H1 (cell line): ENCODE measurements around the gene POLDIP3. TPM values are rescaled to one million over a fixed set of nuclear protein-coding genes. Genes with fewer than 3 reads are reported as not detected.
"Not testable (repeated sequence)": the region's sequence is repeated elsewhere in the genome, so short reads cannot be mapped to it uniquely, and the experiment has no call there.

Source experiments
- CTCF ChIA-PET: fragments of 300-600 bp; sonication (Branson Sonifier 250); formaldehyde crosslinking; loops from one replicate; lab custom pipeline; 2021; ENCODE audit not compliant: partially characterized antibody; lab: Charles Lee
- POLR2A ChIA-PET: fragments of 300-600 bp; sonication (Branson Sonifier 250); formaldehyde crosslinking; loops from one replicate; lab custom pipeline; 2021; ENCODE audit warnings: inconsistent platforms; ENCODE audit not compliant: partially characterized antibody; lab: Charles Lee
- DNase-seq, 2 experiments: peaks; one replicate each; pipeline versions ENCODE4 v3.0.0 to v3.0.0-alpha.2; 2010 to 2022; ENCODE audit warnings: low spot score in 2 of 2, low read depth in 1 of 2, mixed read lengths in 1 of 2
- FAIRE-seq: peaks from 2 replicates; lab custom pipeline; 2011; peaks lifted over from hg19 to GRCh38; lab: Jason Lieb, UNC
- H2AFZ ChIP-seq: 2 replicates; pipeline ENCODE4 v1.8.1; 2012; ENCODE audit warnings: low read length, inconsistent platforms
- H2AK5ac ChIP-seq: 2 replicates; pipeline ENCODE4 v1.6.1; 2013; ENCODE audit warnings: low read depth, low read length
- H2BK120ac ChIP-seq: replicated peaks from 2 replicates; pipeline ENCODE3; 2013; ENCODE audit warnings: low read depth, low read length, inconsistent platforms
- H2BK12ac ChIP-seq: 2 replicates; pipeline ENCODE4 v1.6.1; 2013; ENCODE audit warnings: low read depth, low read length
- H2BK15ac ChIP-seq: 2 replicates; pipeline ENCODE4 v1.6.1; 2013; ENCODE audit warnings: low read length
- H2BK20ac ChIP-seq: 2 replicates; pipeline ENCODE4 v1.6.1; 2013; ENCODE audit warnings: low read length
- H2BK5ac ChIP-seq: 2 replicates; pipeline ENCODE4 v1.6.1; 2013; ENCODE audit warnings: low read depth, low read length
- H3K14ac ChIP-seq: 2 replicates; pipeline ENCODE4 v1.6.1; 2013; ENCODE audit warnings: inconsistent platforms; ENCODE audit not compliant: insufficient read length
- H3K18ac ChIP-seq: 2 replicates; pipeline ENCODE4 v1.6.1; 2013; ENCODE audit warnings: low read length; ENCODE audit errors: extremely low read depth
- H3K23ac ChIP-seq: 2 replicates; pipeline ENCODE4 v1.6.1; 2013; ENCODE audit warnings: inconsistent platforms; ENCODE audit not compliant: insufficient read length
- H3K23me2 ChIP-seq: 2 replicates; pipeline ENCODE4 v1.6.1; 2013; ENCODE audit warnings: low read depth, low read length
- H3K27ac ChIP-seq: 2 replicates; pipeline ENCODE4 v1.6.1; 2011; ENCODE audit warnings: low read depth, low read length, inconsistent platforms
- H3K27me3 ChIP-seq, 4 experiments: replicated peaks in 1 of 4; 1 replicate in 1 of 4; 2 replicates in 3 of 4; pipeline versions ENCODE4 v1.6.1 to v1.8.1; 2011 to 2013; ENCODE audit warnings: low read length in 3 of 4, mild to moderate bottlenecking in 3 of 4, inconsistent platforms in 2 of 4, mixed read lengths in 2 of 4, moderate library complexity in 1 of 4; ENCODE audit not compliant: control insufficient read depth in 3 of 4, insufficient read depth in 3 of 4; ENCODE audit errors: extremely low read depth in 1 of 4
- H3K36me3 ChIP-seq, 4 experiments: 2 replicates each; pipeline versions ENCODE4 v1.6.1 to v1.8.1; 2011 to 2013; ENCODE audit warnings: mild to moderate bottlenecking in 4 of 4, low read length in 3 of 4, moderate library complexity in 2 of 4, control low read depth in 1 of 4, inconsistent platforms in 1 of 4; ENCODE audit not compliant: insufficient read depth in 4 of 4, control insufficient read depth in 2 of 4
- H3K4ac ChIP-seq: replicated peaks from 2 replicates; pipeline ENCODE3; 2013; ENCODE audit warnings: low read length, low read depth, mixed read lengths, inconsistent platforms; ENCODE audit not compliant: insufficient read length
- H3K4me1 ChIP-seq, 4 experiments: replicated peaks in 1 of 4; 1 replicate in 1 of 4; 2 replicates in 3 of 4; pipeline versions ENCODE4 v1.6.1 to v1.8.1; 2011 to 2013; ENCODE audit warnings: low read length in 3 of 4, inconsistent platforms in 2 of 4, mixed read lengths in 1 of 4; ENCODE audit not compliant: insufficient read depth in 4 of 4, control insufficient read depth in 3 of 4
- H3K4me2 ChIP-seq, 2 experiments: 2 replicates each; pipeline versions ENCODE4 v1.6.1 to v1.8.1; 2011 to 2013; ENCODE audit warnings: low read depth in 2 of 2, low read length in 2 of 2, control low read depth in 1 of 2, inconsistent platforms in 1 of 2, mild to moderate bottlenecking in 1 of 2; ENCODE audit not compliant: insufficient read depth in 1 of 2
- H3K4me3 ChIP-seq, 4 experiments: fragments of 200-600, 300-600 bp in 1 of 4; sonication (generic), shearing (Covaris generic), sonication (Bioruptor Twin) in 1 of 4; 2 replicates each; pipeline versions ENCODE4 v1.5.1 to v1.8.1; 2011 to 2016; ENCODE audit warnings: low read length in 4 of 4, low read depth in 3 of 4, control low read depth in 2 of 4, inconsistent platforms in 2 of 4, mild to moderate bottlenecking in 2 of 4, mixed read lengths in 1 of 4, moderate library complexity in 1 of 4; ENCODE audit not compliant: insufficient read depth in 2 of 4; ENCODE audit errors: extremely low read depth in 1 of 4
- H3K56ac ChIP-seq: replicated peaks from 2 replicates; pipeline ENCODE3; 2013; ENCODE audit warnings: low read depth, mild to moderate bottlenecking, mixed read lengths, low read length, inconsistent platforms; ENCODE audit not compliant: insufficient read length
- H3K79me1 ChIP-seq: 2 replicates; pipeline ENCODE4 v1.6.1; 2013; ENCODE audit warnings: low read depth, low read length, control low read depth
- H3K79me2 ChIP-seq, 2 experiments: 2 replicates each; pipeline versions ENCODE4 v1.6.1 to v1.8.1; 2012 to 2013; ENCODE audit warnings: low read length in 2 of 2, mild to moderate bottlenecking in 2 of 2, inconsistent platforms in 1 of 2; ENCODE audit not compliant: insufficient read depth in 2 of 2, control insufficient read depth in 1 of 2
- H3K9ac ChIP-seq, 4 experiments: replicated peaks in 1 of 4; 1 replicate in 1 of 4; 2 replicates in 3 of 4; pipeline versions ENCODE4 v1.6.1 to v1.8.1; 2011 to 2013; ENCODE audit warnings: low read depth in 3 of 4, low read length in 3 of 4, control low read depth in 2 of 4, mild to moderate bottlenecking in 2 of 4, moderate library complexity in 2 of 4, inconsistent platforms in 1 of 4; ENCODE audit errors: extremely low read depth in 1 of 4
- H3K9me3 ChIP-seq, 2 experiments: 2 replicates each; pipeline versions ENCODE4 v1.6.1 to v1.8.1; 2012 to 2013; ENCODE audit warnings: mild to moderate bottlenecking in 2 of 2, moderate library complexity in 2 of 2, control low read depth in 1 of 2, inconsistent platforms in 1 of 2, low read depth in 1 of 2, low read length in 1 of 2, mixed read lengths in 1 of 2; ENCODE audit not compliant: insufficient read depth in 2 of 2
- H4K20me1 ChIP-seq, 2 experiments: replicated peaks in 1 of 2; 2 replicates each; pipeline versions ENCODE3 to v1.8.1; 2011 to 2013; ENCODE audit warnings: inconsistent platforms in 2 of 2, low read length in 2 of 2, mild to moderate bottlenecking in 1 of 2; ENCODE audit not compliant: insufficient read depth in 2 of 2, control insufficient read depth in 1 of 2
- H4K5ac ChIP-seq: 2 replicates; pipeline ENCODE4 v1.6.1; 2013; ENCODE audit warnings: low read length, low read depth, mixed read lengths, inconsistent platforms; ENCODE audit not compliant: insufficient read length
- H4K8ac ChIP-seq: 2 replicates; pipeline ENCODE4 v1.8.0; 2013; ENCODE audit warnings: mild to moderate bottlenecking, moderate library complexity, low read length, inconsistent platforms; ENCODE audit not compliant: insufficient read depth; ENCODE audit errors: extremely low read depth
- H4K91ac ChIP-seq: replicated peaks from 2 replicates; pipeline ENCODE3; 2013; ENCODE audit warnings: low read length, mixed read lengths, inconsistent platforms; ENCODE audit not compliant: insufficient read length
- WGBS, 2 experiments: shearing (Covaris generic) in 1 of 2; methylation state at CpG; one replicate each; pipeline versions ENCODE4 v1.1.6 to v1.1.7; 2013 to 2015; ENCODE audit warnings: low lambda C conversion rate in 2 of 2, mixed read lengths in 2 of 2, inconsistent platforms in 1 of 2, low coverage in 1 of 2, missing lambda C conversion rate in 1 of 2; ENCODE audit not compliant: insufficient replicate concordance in 2 of 2, insufficient coverage in 1 of 2, insufficient read length in 1 of 2; ENCODE audit errors: extremely low coverage in 1 of 2, missing lambda C conversion rate in 1 of 2; 5-methylcytosine and 5-hydroxymethylcytosine counted together
- polyA plus RNA-seq, 7 experiments: library from polyadenylated mRNA; depleted of rRNA in 3 of 7; stranded (reverse) in 5 of 7; unstranded in 2 of 7; fragments of >200 nt in 5 of 7; fragments of 200-250 nt in 2 of 7; gene quantifications; 1 replicate in 5 of 7; 2 replicates in 1 of 7; 4 replicates in 1 of 7; pipeline versions ENCODE4 v1.2.1 to v1.2.3, GENCODE V29; 2011 to 2013; ENCODE audit warnings: missing spikeins in 2 of 7, mixed read lengths in 2 of 7
- total RNA-seq: library from RNA; stranded (reverse); fragmentation: NEBNext Ultra II Directional; extraction: Animal tissue kit (Norgen Biotek cat#: 25700); gene quantifications from 2 replicates; pipeline ENCODE4 v1.2.1, GENCODE V29; 2021

POLDIP3 gene
- total and polyA plus RNA-seq, 2 of the 8 experiments (the other 6 are each of a cell fraction or from before 2014, with no cell fraction given): 43.5 to 84.6 TPM

GRCh38 chr22:42615860-42616175, 1.1 kb upstream of the POLDIP3 start:
- H3K27ac ChIP-seq: 0 out of 2 replicates have a peak overlapping the region, but pooled peaks have one; percentile 98
- H3K4me1 ChIP-seq, H4K8ac ChIP-seq, H3K18ac ChIP-seq, H2BK20ac ChIP-seq, H4K91ac ChIP-seq, H3K36me3 ChIP-seq, H2BK120ac ChIP-seq, H3K27me3 ChIP-seq, H3K79me1 ChIP-seq, H2AK5ac ChIP-seq, FAIRE-seq, H3K14ac ChIP-seq, DNase-seq, H2AFZ ChIP-seq, H3K23ac ChIP-seq, H4K5ac ChIP-seq, H3K23me2 ChIP-seq, H2BK15ac ChIP-seq, H3K56ac ChIP-seq, H3K9me3 ChIP-seq, H4K20me1 ChIP-seq: not testable (repeated sequence)
- 56% methylated on average over 8 of the region's 13 CpGs; no CpG with 5 or more reads in 1 of the 2 experiments for WGBS, 2 experiments
- H3K9ac ChIP-seq: 0 out of 7 replicates have a peak overlapping the region, but pooled peaks of 1 of the 4 experiments have one; percentile 16
- ChIA-PET CTCF (interaction anchor here (1.0 to 1.3 kb wide), 2 partner anchors 34 to 204 kb away, joined by 3 read pairs; no protein-coding TSS in a partner anchor), POLR2A (interaction anchor here (0.8 to 13.9 kb wide), 39 partner anchors 10 to 494 kb away, joined by 3 to 399 read pairs (median 6); partner anchors contain the start of genes A4GALT, ARFGAP3, CYB5R3 and PACSIN2)
- peaks cover 26 to 34% of the 10 kb centered on the region in 2 experiments for H3K79me2 ChIP-seq
- peak overlapping the region; percentile 69; the same call in 1 of the 2 replicates for H2BK5ac ChIP-seq
- peak overlapping the region; percentile 10; the same call in 1 of the 2 replicates for H2BK12ac ChIP-seq
- H3K4me3 ChIP-seq: peak overlapping the region in 2 of 4 experiments; percentile 7 to 24; a peak in 2 of 8 replicates
- H3K4ac ChIP-seq: peak overlapping the region; percentile 97
- peak overlapping the region; percentile 43 to 53 for H3K4me2 ChIP-seq
